HepG2 (cell line): ENCODE results near the gene GRB7. TPM values are rescaled to one million over a fixed set of nuclear protein-coding genes. Genes with fewer than 3 reads are reported as not detected.

Experiments
- ATF7 ChIP-seq, 2 experiments: fragments of 450-650 bp in 1 of 2; sonication (generic) in 1 of 2; formaldehyde crosslinking in 1 of 2; IDR thresholded peaks; 2 replicates each; pipeline versions ENCODE4 v1.4.0 to v1.6.1; 2016 to 2020; ENCODE audit warnings: antibody characterized with exemption in 1 of 2, mild to moderate bottlenecking in 1 of 2, missing genetic modification reagents in 1 of 2
- HCFC1 ChIP-seq: fragments of 150-350 bp; IDR thresholded peaks from 2 replicates; pipeline ENCODE4 v1.6.1; 2014; ENCODE audit warnings: low read depth, low read length
- HDAC6 ChIP-seq: fragments of 200-600 bp; sonication (generic); IDR thresholded peaks from 2 replicates; pipeline ENCODE4 v1.7.0; 2017; ENCODE audit warnings: mild to moderate bottlenecking, antibody characterized with exemption, low read length, low read depth
- HOXA5 ChIP-seq: sonication (generic); formaldehyde crosslinking; IDR thresholded peaks from 2 replicates; pipeline ENCODE4 v1.4.0; 2020; ENCODE audit warnings: missing genetic modification reagents
- KLF16 ChIP-seq, 2 experiments: sonication (generic) in 1 of 2; formaldehyde crosslinking in 1 of 2; IDR thresholded peaks; 2 replicates each; pipeline versions ENCODE4 v1.6.1 to v1.8.0; 2016 to 2023; ENCODE audit warnings: missing genetic modification reagents in 2 of 2, missing compliant biosample characterization in 1 of 2
- KMT2A ChIP-seq: sonication (generic); formaldehyde crosslinking; IDR thresholded peaks from 2 replicates; pipeline ENCODE4 v1.4.0; 2020; ENCODE audit warnings: missing genetic modification reagents
- MLLT10 ChIP-seq: sonication (generic); formaldehyde crosslinking; IDR thresholded peaks from 2 replicates; pipeline ENCODE4 v1.4.0; 2020; ENCODE audit warnings: missing genetic modification reagents
- NFRKB ChIP-seq: fragments of 450-650 bp; IDR thresholded peaks from 2 replicates; pipeline ENCODE4 v1.6.1; 2017
- NONO ChIP-seq, 2 experiments: fragments of 450-650 bp in 1 of 2; sonication (generic) in 1 of 2; formaldehyde crosslinking in 1 of 2; IDR thresholded peaks in 1 of 2; conservative IDR thresholded peaks in 1 of 2; 2 replicates each; pipeline versions ENCODE4 v1.6.1 to v1.8.0; 2017 to 2022; ENCODE audit warnings: mild to moderate bottlenecking in 1 of 2, missing genetic modification reagents in 1 of 2, moderate library complexity in 1 of 2
- SMAD1 ChIP-seq: sonication (generic); formaldehyde crosslinking; IDR thresholded peaks from 2 replicates; pipeline ENCODE4 v1.4.0; 2020; ENCODE audit warnings: missing genetic modification reagents, low read depth, mild to moderate bottlenecking, borderline replicate concordance
- SMAD3 ChIP-seq: sonication (generic); formaldehyde crosslinking; IDR thresholded peaks from 2 replicates; pipeline ENCODE4 v1.4.0; 2020; ENCODE audit warnings: missing genetic modification reagents
- SNRNP70 ChIP-seq: fragments of 200-400 bp; formaldehyde crosslinking; IDR thresholded peaks from 2 replicates; pipeline ENCODE4 v1.6.1; 2017; ENCODE audit warnings: mild to moderate bottlenecking, low read depth, low read length, moderate library complexity
- SPEN ChIP-seq: sonication (generic); formaldehyde crosslinking; IDR thresholded peaks from 2 replicates; pipeline ENCODE4 v1.5.1; 2020; ENCODE audit warnings: low read depth, mild to moderate bottlenecking, missing genetic modification reagents
- TARDBP ChIP-seq: sonication (generic); formaldehyde crosslinking; IDR thresholded peaks from 2 replicates; pipeline ENCODE4 v1.8.0; 2022; ENCODE audit warnings: mild to moderate bottlenecking, missing genetic modification reagents
- ZFP37 ChIP-seq: sonication (generic); formaldehyde crosslinking; IDR thresholded peaks from 2 replicates; pipeline ENCODE4 v1.4.0; 2020; ENCODE audit warnings: missing genetic modification reagents, borderline replicate concordance
- ZNF224 ChIP-seq: sonication (generic); formaldehyde crosslinking; IDR thresholded peaks from 2 replicates; pipeline ENCODE4 v1.5.0; 2020; ENCODE audit warnings: mild to moderate bottlenecking, missing genetic modification reagents
- ZNF282 ChIP-seq: fragments of 450-650 bp; IDR thresholded peaks from 2 replicates; pipeline ENCODE4 v1.6.1; 2018; ENCODE audit not compliant: partially characterized antibody
- polyA plus RNA-seq, 8 experiments: library from polyadenylated mRNA; depleted of rRNA in 3 of 8; stranded (reverse) in 7 of 8; unstranded in 1 of 8; fragments of >200 nt; fragmentation: Illumina TruSeq in 4 of 8; extraction: Trizol in 4 of 8; gene quantifications; 2 replicates each; pipeline versions ENCODE4 v1.2.1 to v1.2.3, GENCODE V29; 2011 to 2016; ENCODE audit warnings: low read depth in 4 of 8, missing spikeins in 1 of 8, mixed read lengths in 1 of 8; ENCODE audit not compliant: insufficient read depth in 1 of 8
- total RNA-seq, 5 experiments: library from RNA; depleted of rRNA; stranded (reverse); fragments of >200 nt; fragmentation: Illumina TruSeq; extraction: Trizol; gene quantifications; 2 replicates each; pipeline ENCODE4 v1.2.3, GENCODE V29; 2016; ENCODE audit warnings: low read depth in 1 of 5
- TF ChIP-seq, protein P1 (sequence below): sonication (generic); formaldehyde crosslinking; IDR thresholded peaks from 2 replicates; pipeline ENCODE4 v1.5.1; 2020; ENCODE audit warnings: missing genetic modification reagents, mild to moderate bottlenecking, borderline replicate concordance
- TF ChIP-seq, protein P2 (sequence below): sonication (generic); formaldehyde crosslinking; IDR thresholded peaks from 2 replicates; pipeline ENCODE4 v1.5.0; 2020; ENCODE audit warnings: mild to moderate bottlenecking, missing genetic modification reagents, moderate library complexity
- TF ChIP-seq, protein P3 (sequence below): sonication (generic); formaldehyde crosslinking; IDR thresholded peaks from 2 replicates; pipeline ENCODE4 v1.5.0; 2020; ENCODE audit warnings: mild to moderate bottlenecking, missing genetic modification reagents, borderline replicate concordance
- TF ChIP-seq, protein P4 (sequence below): sonication (generic); formaldehyde crosslinking; IDR thresholded peaks from 2 replicates; pipeline ENCODE4 v1.5.0; 2020; ENCODE audit warnings: missing genetic modification reagents
- TF ChIP-seq, protein P5 (sequence below): sonication (generic); formaldehyde crosslinking; conservative IDR thresholded peaks from 2 replicates; pipeline ENCODE4 v1.8.1; 2023; ENCODE audit warnings: missing genetic modification reagents

Gene GRB7
- total and polyA plus RNA-seq, 2 of the 13 experiments (the other 11 are each of a cell fraction or from before 2014, with no cell fraction given): 60.2 to 77.7 TPM

DNA sequence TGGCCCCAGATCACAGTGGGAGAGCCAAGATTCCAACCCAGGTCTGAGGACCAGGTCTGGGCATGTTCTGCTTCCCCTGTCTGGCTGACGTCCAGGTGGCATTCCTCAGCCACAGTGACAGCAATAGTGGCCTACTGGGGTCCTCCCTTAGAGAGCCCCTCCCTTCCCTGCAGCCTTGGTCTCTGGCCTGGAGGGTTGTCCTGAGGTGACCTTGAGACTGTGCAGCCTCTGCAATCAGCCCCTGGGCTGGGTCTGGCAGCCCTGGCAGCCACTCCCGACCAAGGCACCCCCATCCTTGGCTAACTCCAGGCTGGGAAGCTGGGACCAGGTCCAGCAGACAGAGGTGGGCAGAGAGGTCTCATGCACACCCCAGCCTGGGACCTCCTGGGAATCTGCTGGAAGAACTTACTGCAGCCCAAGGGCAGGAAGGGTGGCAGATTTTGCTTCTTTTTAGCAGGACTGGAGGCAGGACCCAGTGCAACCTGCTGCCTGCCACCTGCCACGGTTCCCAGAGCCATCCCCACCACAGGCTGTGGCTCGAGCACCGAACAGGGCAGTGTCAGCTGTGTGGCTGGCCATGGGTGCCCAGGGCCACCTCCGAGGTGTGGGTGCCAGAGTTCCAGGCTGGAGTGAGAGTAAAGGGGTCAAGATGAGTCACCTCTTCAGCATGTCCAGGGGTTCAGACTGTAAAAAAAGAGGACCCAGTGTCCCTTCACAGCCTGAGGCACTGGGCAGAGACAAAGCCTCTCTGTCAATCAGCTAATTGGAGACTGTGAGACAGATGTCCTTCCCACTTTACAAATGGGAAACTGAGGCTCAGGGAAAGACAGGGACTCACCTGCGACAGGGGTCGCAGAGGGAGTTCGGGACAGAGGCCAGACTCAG is 12.6 kb downstream of the GRB7 start (continued):
- TF ChIP-seq KLF16 (CRISPR knock-in tag; IDR thresholded peaks at IDR 0.05) (no peak), SPEN (CRISPR knock-in tag) (peak; percentile 76; the same call in 1 of the 2 replicates), NONO (IDR thresholded peaks at IDR 0.05) (no peak), NONO (CRISPR knock-in tag; conservative IDR thresholded peaks at IDR 0.05) (peak; percentile 57; the same call in 1 of the 2 replicates), MLLT10 (CRISPR knock-in tag) (no peak), HDAC6 (no peak), SMAD3 (CRISPR knock-in tag) (no peak), ATF7 (IDR thresholded peaks at IDR 0.05) (no peak), ATF7 (CRISPR knock-in tag; IDR thresholded peaks at IDR 0.05) (peak; percentile 44; the same call in 1 of the 2 replicates), ZNF282 (no peak), SNRNP70 (no peak), SMAD1 (CRISPR knock-in tag) (peak; percentile 50; the same call in 1 of the 2 replicates), HCFC1 (no peak), NFRKB (no peak), KMT2A (CRISPR knock-in tag) (0 out of 2 replicates have a peak, but pooled peaks have one; percentile 14), ZFP37 (CRISPR knock-in tag) (no peak), HOXA5 (CRISPR knock-in tag) (no peak), ZNF224 (CRISPR knock-in tag) (no peak), TARDBP (CRISPR knock-in tag) (no peak)
- TF ChIP-seq, protein P1, sequence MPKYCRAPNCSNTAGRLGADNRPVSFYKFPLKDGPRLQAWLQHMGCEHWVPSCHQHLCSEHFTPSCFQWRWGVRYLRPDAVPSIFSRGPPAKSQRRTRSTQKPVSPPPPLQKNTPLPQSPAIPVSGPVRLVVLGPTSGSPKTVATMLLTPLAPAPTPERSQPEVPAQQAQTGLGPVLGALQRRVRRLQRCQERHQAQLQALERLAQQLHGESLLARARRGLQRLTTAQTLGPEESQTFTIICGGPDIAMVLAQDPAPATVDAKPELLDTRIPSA (CRISPR knock-in tag): no peak
- TF ChIP-seq, protein P2, sequence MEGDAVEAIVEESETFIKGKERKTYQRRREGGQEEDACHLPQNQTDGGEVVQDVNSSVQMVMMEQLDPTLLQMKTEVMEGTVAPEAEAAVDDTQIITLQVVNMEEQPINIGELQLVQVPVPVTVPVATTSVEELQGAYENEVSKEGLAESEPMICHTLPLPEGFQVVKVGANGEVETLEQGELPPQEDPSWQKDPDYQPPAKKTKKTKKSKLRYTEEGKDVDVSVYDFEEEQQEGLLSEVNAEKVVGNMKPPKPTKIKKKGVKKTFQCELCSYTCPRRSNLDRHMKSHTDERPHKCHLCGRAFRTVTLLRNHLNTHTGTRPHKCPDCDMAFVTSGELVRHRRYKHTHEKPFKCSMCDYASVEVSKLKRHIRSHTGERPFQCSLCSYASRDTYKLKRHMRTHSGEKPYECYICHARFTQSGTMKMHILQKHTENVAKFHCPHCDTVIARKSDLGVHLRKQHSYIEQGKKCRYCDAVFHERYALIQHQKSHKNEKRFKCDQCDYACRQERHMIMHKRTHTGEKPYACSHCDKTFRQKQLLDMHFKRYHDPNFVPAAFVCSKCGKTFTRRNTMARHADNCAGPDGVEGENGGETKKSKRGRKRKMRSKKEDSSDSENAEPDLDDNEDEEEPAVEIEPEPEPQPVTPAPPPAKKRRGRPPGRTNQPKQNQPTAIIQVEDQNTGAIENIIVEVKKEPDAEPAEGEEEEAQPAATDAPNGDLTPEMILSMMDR: peak; percentile 20
- TF ChIP-seq, protein P3, sequence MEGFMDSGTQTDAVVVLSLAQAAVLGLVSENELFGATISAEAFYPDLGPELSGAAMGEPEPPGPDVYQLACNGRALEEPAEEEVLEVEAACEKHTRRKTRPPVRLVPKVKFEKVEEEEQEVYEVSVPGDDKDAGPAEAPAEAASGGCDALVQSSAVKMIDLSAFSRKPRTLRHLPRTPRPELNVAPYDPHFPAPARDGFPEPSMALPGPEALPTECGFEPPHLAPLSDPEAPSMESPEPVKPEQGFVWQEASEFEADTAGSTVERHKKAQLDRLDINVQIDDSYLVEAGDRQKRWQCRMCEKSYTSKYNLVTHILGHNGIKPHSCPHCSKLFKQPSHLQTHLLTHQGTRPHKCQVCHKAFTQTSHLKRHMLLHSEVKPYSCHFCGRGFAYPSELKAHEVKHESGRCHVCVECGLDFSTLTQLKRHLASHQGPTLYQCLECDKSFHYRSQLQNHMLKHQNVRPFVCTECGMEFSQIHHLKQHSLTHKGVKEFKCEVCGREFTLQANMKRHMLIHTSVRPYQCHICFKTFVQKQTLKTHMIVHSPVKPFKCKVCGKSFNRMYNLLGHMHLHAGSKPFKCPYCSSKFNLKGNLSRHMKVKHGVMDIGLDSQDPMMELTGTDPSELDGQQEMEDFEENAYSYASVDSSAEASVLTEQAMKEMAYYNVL (CRISPR knock-in tag): no peak
- TF ChIP-seq, protein P4, sequence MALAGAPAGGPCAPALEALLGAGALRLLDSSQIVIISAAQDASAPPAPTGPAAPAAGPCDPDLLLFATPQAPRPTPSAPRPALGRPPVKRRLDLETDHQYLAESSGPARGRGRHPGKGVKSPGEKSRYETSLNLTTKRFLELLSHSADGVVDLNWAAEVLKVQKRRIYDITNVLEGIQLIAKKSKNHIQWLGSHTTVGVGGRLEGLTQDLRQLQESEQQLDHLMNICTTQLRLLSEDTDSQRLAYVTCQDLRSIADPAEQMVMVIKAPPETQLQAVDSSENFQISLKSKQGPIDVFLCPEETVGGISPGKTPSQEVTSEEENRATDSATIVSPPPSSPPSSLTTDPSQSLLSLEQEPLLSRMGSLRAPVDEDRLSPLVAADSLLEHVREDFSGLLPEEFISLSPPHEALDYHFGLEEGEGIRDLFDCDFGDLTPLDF (CRISPR knock-in tag): no peak
- TF ChIP-seq, protein P5, sequence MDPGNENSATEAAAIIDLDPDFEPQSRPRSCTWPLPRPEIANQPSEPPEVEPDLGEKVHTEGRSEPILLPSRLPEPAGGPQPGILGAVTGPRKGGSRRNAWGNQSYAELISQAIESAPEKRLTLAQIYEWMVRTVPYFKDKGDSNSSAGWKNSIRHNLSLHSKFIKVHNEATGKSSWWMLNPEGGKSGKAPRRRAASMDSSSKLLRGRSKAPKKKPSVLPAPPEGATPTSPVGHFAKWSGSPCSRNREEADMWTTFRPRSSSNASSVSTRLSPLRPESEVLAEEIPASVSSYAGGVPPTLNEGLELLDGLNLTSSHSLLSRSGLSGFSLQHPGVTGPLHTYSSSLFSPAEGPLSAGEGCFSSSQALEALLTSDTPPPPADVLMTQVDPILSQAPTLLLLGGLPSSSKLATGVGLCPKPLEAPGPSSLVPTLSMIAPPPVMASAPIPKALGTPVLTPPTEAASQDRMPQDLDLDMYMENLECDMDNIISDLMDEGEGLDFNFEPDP (CRISPR knock-in tag): no peak
